SK-N-SH (cell line): ENCODE data around the gene MARCHF10. TPM values are rescaled to one million over a fixed set of nuclear protein-coding genes. Genes with fewer than 3 reads are reported as not detected.

Source experiments
- CTCF ChIA-PET: fragments of 300-600, 350-600 bp; formaldehyde crosslinking; extraction: SDS; loops from one replicate; lab custom pipeline; 2021; lab: Yijun Ruan, JAX
- POLR2A ChIA-PET: fragments of 350-600 bp; sonication (Branson Sonifier 250); formaldehyde crosslinking; extraction: SDS; loops from one replicate; lab custom pipeline; 2020; ENCODE audit warnings: antibody characterized with exemption, inconsistent platforms; lab: Yijun Ruan, JAX
- DNase-seq: peaks from one replicate; pipeline ENCODE4 v3.0.0; 2012
- H2AFZ ChIP-seq: fragments of 200-600 bp; sonication (generic); 2 replicates; pipeline ENCODE4 v1.8.1; 2016; ENCODE audit warnings: antibody characterized with exemption, mild to moderate bottlenecking, low read depth
- H3F3A ChIP-seq: fragments of 200-600 bp; sonication (generic); replicated peaks from 2 replicates; pipeline ENCODE3; 2016; ENCODE audit warnings: antibody characterized with exemption, mild to moderate bottlenecking; ENCODE audit not compliant: insufficient read depth
- H3K27ac ChIP-seq, 2 experiments: fragments of 200-500 bp in 1 of 2; fragments of 200-600 bp in 1 of 2; sonication (Bioruptor generic) in 1 of 2; sonication (generic), shearing (Covaris generic) in 1 of 2; 2 replicates each; pipeline versions ENCODE4 v1.5.1 to v1.6.1; 2014 to 2016; ENCODE audit warnings: low read depth in 2 of 2, inconsistent platforms in 1 of 2, low read length in 1 of 2, mild to moderate bottlenecking in 1 of 2, mixed read lengths in 1 of 2
- H3K27me3 ChIP-seq: fragments of 200-600 bp; sonication (generic), shearing (Covaris generic); 2 replicates; pipeline ENCODE4 v1.6.1; 2016; ENCODE audit warnings: mixed run types; ENCODE audit not compliant: insufficient read depth
- H3K36me3 ChIP-seq, 2 experiments: fragments of 200-500 bp in 1 of 2; fragments of 200-600 bp in 1 of 2; sonication (Bioruptor generic) in 1 of 2; sonication (generic) in 1 of 2; replicated peaks in 1 of 2; 2 replicates each; pipeline versions ENCODE3 to v1.5.1; 2014 to 2016; ENCODE audit warnings: low read length in 1 of 2, mild to moderate bottlenecking in 1 of 2; ENCODE audit not compliant: insufficient read depth in 2 of 2, control insufficient read depth in 1 of 2
- H3K4me1 ChIP-seq, 2 experiments: fragments of 200-500 bp in 1 of 2; fragments of 200-600 bp in 1 of 2; sonication (Bioruptor generic) in 1 of 2; sonication (generic), shearing (Covaris generic) in 1 of 2; 2 replicates each; pipeline versions ENCODE4 v1.5.1 to v1.6.1; 2014 to 2016; ENCODE audit warnings: low read depth in 1 of 2, low read length in 1 of 2, mixed run types in 1 of 2; ENCODE audit not compliant: insufficient read depth in 2 of 2, control insufficient read depth in 1 of 2
- H3K4me2 ChIP-seq: fragments of 200-600 bp; sonication (generic), shearing (Covaris generic); 2 replicates; pipeline ENCODE4 v1.6.1; 2017; ENCODE audit warnings: mixed run types
- H3K4me3 ChIP-seq, 2 experiments: fragments of 200-500 bp in 1 of 2; fragments of 200-600 bp in 1 of 2; sonication (Bioruptor generic) in 1 of 2; sonication (generic), shearing (Covaris generic) in 1 of 2; 2 replicates each; pipeline versions ENCODE4 v1.5.1 to v1.8.1; 2014 to 2016; ENCODE audit warnings: low read depth in 2 of 2, inconsistent platforms in 1 of 2, low read length in 1 of 2, mild to moderate bottlenecking in 1 of 2, mixed read lengths in 1 of 2, moderate library complexity in 1 of 2
- H3K79me2 ChIP-seq: fragments of 200-600 bp; sonication (generic); 2 replicates; pipeline ENCODE4 v1.8.1; 2017; ENCODE audit warnings: mild to moderate bottlenecking; ENCODE audit not compliant: insufficient read depth
- H3K9ac ChIP-seq: fragments of 200-600 bp; sonication (generic); 2 replicates; pipeline ENCODE4 v1.6.1; 2017; ENCODE audit warnings: mixed run types
- H3K9me2 ChIP-seq: fragments of 200-600 bp; sonication (generic); 2 replicates; pipeline ENCODE4 v1.6.1; 2017; ENCODE audit warnings: mixed run types
- H3K9me3 ChIP-seq: fragments of 200-600 bp; sonication (generic); 2 replicates; pipeline ENCODE4 v1.6.1; 2017; ENCODE audit warnings: mixed run types, mild to moderate bottlenecking, moderate library complexity
- H4K20me1 ChIP-seq: fragments of 200-600 bp; sonication (generic); 2 replicates; pipeline ENCODE4 v1.6.1; 2017; ENCODE audit warnings: mild to moderate bottlenecking, mixed run types; ENCODE audit not compliant: insufficient read depth
- CHD2 ChIP-seq: fragments of 150-350 bp; IDR thresholded peaks from 2 replicates; pipeline ENCODE4 v1.6.1; 2018; ENCODE audit warnings: low read length; ENCODE audit not compliant: partially characterized antibody
- ELF1 ChIP-seq: IDR thresholded peaks from 2 replicates; pipeline ENCODE4 v1.4.0; 2012
- EP300 ChIP-seq, 2 experiments: IDR thresholded peaks; 2 replicates each; pipeline versions ENCODE4 v1.4.0 to v1.6.1; 2012; ENCODE audit warnings: borderline replicate concordance in 1 of 2, low read depth in 1 of 2, low read length in 1 of 2
- EZH2phosphoT487 ChIP-seq: fragments of 200-600 bp; sonication (generic); IDR thresholded peaks from 2 replicates; pipeline ENCODE4 v1.6.1; 2017; ENCODE audit warnings: low read depth, mixed run types, mild to moderate bottlenecking, antibody characterized with exemption, moderate library complexity, borderline replicate concordance
- FOXJ3 ChIP-seq: sonication (generic); formaldehyde crosslinking; IDR thresholded peaks from 2 replicates; pipeline ENCODE4 v1.5.1; 2020; ENCODE audit warnings: mild to moderate bottlenecking, missing genetic modification reagents
- FOXM1 ChIP-seq: IDR thresholded peaks from 2 replicates; pipeline ENCODE4 v1.4.0; 2012; ENCODE audit warnings: low read depth, mild to moderate bottlenecking
- GABPA ChIP-seq: IDR thresholded peaks from 2 replicates; pipeline ENCODE4 v1.4.0; 2012; ENCODE audit warnings: low read depth, mild to moderate bottlenecking
- GATA2 ChIP-seq: sonication (generic); formaldehyde crosslinking; IDR thresholded peaks from 2 replicates; pipeline ENCODE4 v1.5.0; 2020; ENCODE audit warnings: mild to moderate bottlenecking, missing genetic modification reagents
- JUND ChIP-seq: IDR thresholded peaks from 2 replicates; pipeline ENCODE4 v1.4.0; 2012
- MXI1 ChIP-seq: IDR thresholded peaks from 2 replicates; pipeline ENCODE4 v1.6.1; 2012; ENCODE audit warnings: mild to moderate bottlenecking, low read depth, low read length, improper control_type of control experiment
- RXRA ChIP-seq: IDR thresholded peaks from 2 replicates; pipeline ENCODE4 v1.4.0; 2012; ENCODE audit warnings: low read depth, mild to moderate bottlenecking, borderline replicate concordance
- SIN3A ChIP-seq: IDR thresholded peaks from 2 replicates; pipeline ENCODE4 v1.6.1; 2012; ENCODE audit warnings: low read depth, mild to moderate bottlenecking, low read length, moderate library complexity, borderline replicate concordance
- TCF12 ChIP-seq: IDR thresholded peaks from 2 replicates; pipeline ENCODE4 v1.4.0; 2012
- WGBS: methylation state at CpG from one replicate; pipeline ENCODE4 v1.1.6; 2017; ENCODE audit warnings: low lambda C conversion rate; 5-methylcytosine and 5-hydroxymethylcytosine counted together
- polyA plus RNA-seq, 3 experiments: library from polyadenylated mRNA; depleted of rRNA; stranded (reverse); fragments of >200 nt; gene quantifications; 2 replicates each; pipeline ENCODE4 v1.2.3, GENCODE V29; 2012
- TF ChIP-seq, protein P1 (sequence below): IDR thresholded peaks from 2 replicates; pipeline ENCODE4 v1.6.1; 2012; ENCODE audit warnings: mild to moderate bottlenecking, low read depth, low read length, moderate library complexity
- TF ChIP-seq, protein P2 (sequence below): IDR thresholded peaks from 2 replicates; pipeline ENCODE4; 2012
- TF ChIP-seq, protein P3 (sequence below): IDR thresholded peaks from 2 replicates; pipeline ENCODE4 v1.4.0; 2012; ENCODE audit warnings: low read depth, borderline replicate concordance
- TF ChIP-seq, protein P4 (sequence below): IDR thresholded peaks from 2 replicates; pipeline ENCODE4 v1.4.0; 2012; ENCODE audit warnings: low read depth
- TF ChIP-seq, protein P5 (sequence below): fragments of 150-350 bp; IDR thresholded peaks from 2 replicates; pipeline ENCODE4 v1.6.1; 2017; ENCODE audit warnings: antibody characterized with exemption, low read length, low read depth, borderline replicate concordance

MARCHF10 gene
- polyA plus RNA-seq, 1 of the 3 experiments (the other 2 are of a cell fraction) = 0.16 TPM

DNA sequence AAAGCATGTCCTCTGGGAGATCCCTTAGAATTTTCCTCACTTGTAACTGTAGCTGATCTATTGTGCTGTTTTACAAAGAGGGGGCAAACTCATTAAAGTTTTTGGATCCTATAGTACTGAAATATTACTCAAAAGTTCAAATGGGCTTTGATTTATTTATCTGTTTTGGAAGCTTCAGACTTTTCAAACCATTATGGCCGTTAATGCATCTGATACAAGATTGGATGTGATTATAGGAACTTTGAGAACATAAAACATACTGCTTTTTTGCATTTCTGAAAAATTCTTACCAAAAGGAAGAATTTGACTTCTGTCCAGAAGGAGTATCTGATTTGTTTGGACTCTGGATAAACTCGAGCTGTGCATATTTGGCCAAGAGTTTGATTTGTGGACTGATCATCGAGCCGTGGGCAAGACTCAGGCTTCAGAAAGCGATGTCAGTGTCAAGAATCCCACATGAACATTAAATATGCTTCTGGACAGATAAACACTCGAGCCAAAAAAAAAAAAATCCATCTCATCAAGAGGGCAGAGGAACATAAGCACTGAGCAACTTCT lies 8.2 kb upstream of the MARCHF10 start (continued):
- TF ChIP-seq, protein P1, sequence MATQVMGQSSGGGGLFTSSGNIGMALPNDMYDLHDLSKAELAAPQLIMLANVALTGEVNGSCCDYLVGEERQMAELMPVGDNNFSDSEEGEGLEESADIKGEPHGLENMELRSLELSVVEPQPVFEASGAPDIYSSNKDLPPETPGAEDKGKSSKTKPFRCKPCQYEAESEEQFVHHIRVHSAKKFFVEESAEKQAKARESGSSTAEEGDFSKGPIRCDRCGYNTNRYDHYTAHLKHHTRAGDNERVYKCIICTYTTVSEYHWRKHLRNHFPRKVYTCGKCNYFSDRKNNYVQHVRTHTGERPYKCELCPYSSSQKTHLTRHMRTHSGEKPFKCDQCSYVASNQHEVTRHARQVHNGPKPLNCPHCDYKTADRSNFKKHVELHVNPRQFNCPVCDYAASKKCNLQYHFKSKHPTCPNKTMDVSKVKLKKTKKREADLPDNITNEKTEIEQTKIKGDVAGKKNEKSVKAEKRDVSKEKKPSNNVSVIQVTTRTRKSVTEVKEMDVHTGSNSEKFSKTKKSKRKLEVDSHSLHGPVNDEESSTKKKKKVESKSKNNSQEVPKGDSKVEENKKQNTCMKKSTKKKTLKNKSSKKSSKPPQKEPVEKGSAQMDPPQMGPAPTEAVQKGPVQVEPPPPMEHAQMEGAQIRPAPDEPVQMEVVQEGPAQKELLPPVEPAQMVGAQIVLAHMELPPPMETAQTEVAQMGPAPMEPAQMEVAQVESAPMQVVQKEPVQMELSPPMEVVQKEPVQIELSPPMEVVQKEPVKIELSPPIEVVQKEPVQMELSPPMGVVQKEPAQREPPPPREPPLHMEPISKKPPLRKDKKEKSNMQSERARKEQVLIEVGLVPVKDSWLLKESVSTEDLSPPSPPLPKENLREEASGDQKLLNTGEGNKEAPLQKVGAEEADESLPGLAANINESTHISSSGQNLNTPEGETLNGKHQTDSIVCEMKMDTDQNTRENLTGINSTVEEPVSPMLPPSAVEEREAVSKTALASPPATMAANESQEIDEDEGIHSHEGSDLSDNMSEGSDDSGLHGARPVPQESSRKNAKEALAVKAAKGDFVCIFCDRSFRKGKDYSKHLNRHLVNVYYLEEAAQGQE = no peak
- TF ChIP-seq MXI1 (no peak), RXRA (0 out of 2 replicates have a peak, but pooled peaks have one; percentile 48)
- TF ChIP-seq, protein P2, sequence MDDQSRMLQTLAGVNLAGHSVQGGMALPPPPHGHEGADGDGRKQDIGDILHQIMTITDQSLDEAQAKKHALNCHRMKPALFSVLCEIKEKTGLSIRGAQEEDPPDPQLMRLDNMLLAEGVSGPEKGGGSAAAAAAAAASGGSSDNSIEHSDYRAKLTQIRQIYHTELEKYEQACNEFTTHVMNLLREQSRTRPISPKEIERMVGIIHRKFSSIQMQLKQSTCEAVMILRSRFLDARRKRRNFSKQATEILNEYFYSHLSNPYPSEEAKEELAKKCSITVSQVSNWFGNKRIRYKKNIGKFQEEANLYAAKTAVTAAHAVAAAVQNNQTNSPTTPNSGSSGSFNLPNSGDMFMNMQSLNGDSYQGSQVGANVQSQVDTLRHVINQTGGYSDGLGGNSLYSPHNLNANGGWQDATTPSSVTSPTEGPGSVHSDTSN = peak; percentile 86
- TF ChIP-seq, all 33 proteins: peak for 10

DNA sequence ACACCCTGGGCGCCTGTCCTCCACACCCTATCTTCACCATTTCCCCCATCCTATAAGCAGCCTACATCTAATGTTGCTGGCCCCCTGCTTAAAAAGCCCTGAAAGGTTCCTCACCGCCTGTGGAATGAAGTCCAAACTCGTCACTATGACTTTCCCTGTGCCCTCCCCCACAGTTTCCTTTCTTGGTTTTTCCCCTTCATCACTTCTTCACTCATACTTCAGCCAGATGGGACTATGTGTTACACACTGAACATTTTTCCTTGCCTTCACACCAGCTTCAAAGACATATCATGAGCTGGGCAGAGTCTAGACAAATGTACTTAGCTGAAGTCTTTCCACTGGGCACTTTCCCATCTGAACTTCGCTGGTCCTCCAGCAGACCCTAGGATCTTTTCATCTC lies 1.5 kb upstream of the MARCHF10 start:
- POLR2A ChIA-PET = interaction anchor here (0.7 kb wide), 1 partner anchor 87 kb away, joined by 3 read pairs; no protein-coding TSS in a partner anchor
- CTCF ChIA-PET = no interaction called here
- 85% methylated on average over 4 of the region's 4 CpGs for WGBS
- H3K4me2 ChIP-seq = no peak overlapping the region
- H3K36me3 ChIP-seq = no peaks in the 10 kb centered on the region
- no peaks in the 10 kb centered on the region for H4K20me1 ChIP-seq
- H3K4me3 ChIP-seq = no peak overlapping the region
- H3F3A ChIP-seq = no peaks in the 10 kb centered on the region
- H3K9ac ChIP-seq = no peak overlapping the region
- no peaks in the 10 kb centered on the region for H3K9me3 ChIP-seq
- no peaks in the 10 kb centered on the region for H3K27me3 ChIP-seq
- no peak overlapping the region for H3K27ac ChIP-seq
- H3K79me2 ChIP-seq = no peaks in the 10 kb centered on the region
- no peak for TF ChIP-seq FOXJ3
- no peak for TF ChIP-seq SIN3A
- no peak for TF ChIP-seq TCF12
- TF ChIP-seq CHD2 = no peak
- no peak for TF ChIP-seq EZH2phosphoT487
- no peak for TF ChIP-seq GABPA
- TF ChIP-seq, protein P3, sequence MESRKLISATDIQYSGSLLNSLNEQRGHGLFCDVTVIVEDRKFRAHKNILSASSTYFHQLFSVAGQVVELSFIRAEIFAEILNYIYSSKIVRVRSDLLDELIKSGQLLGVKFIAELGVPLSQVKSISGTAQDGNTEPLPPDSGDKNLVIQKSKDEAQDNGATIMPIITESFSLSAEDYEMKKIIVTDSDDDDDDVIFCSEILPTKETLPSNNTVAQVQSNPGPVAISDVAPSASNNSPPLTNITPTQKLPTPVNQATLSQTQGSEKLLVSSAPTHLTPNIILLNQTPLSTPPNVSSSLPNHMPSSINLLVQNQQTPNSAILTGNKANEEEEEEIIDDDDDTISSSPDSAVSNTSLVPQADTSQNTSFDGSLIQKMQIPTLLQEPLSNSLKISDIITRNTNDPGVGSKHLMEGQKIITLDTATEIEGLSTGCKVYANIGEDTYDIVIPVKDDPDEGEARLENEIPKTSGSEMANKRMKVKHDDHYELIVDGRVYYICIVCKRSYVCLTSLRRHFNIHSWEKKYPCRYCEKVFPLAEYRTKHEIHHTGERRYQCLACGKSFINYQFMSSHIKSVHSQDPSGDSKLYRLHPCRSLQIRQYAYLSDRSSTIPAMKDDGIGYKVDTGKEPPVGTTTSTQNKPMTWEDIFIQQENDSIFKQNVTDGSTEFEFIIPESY = no peak
- TF ChIP-seq ELF1 = no peak
- TF ChIP-seq, protein P4, sequence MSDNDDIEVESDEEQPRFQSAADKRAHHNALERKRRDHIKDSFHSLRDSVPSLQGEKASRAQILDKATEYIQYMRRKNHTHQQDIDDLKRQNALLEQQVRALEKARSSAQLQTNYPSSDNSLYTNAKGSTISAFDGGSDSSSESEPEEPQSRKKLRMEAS = no peak
- TF ChIP-seq, protein P5, sequence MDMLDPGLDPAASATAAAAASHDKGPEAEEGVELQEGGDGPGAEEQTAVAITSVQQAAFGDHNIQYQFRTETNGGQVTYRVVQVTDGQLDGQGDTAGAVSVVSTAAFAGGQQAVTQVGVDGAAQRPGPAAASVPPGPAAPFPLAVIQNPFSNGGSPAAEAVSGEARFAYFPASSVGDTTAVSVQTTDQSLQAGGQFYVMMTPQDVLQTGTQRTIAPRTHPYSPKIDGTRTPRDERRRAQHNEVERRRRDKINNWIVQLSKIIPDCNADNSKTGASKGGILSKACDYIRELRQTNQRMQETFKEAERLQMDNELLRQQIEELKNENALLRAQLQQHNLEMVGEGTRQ = no peak
- TF ChIP-seq JUND = no peak
- no peak for TF ChIP-seq EP300 (IDR thresholded peaks at IDR 0.05; ENCODE audit: borderline replicate concordance in 1 of 2, low read depth in 1 of 2, low read length in 1 of 2)
- no peak for TF ChIP-seq MXI1
- TF ChIP-seq FOXM1 = no peak
- TF ChIP-seq GATA2 (CRISPR knock-in tag) = no peak
- H3K4me1 ChIP-seq = no peaks in the 10 kb centered on the region; a peak in 1 of 4 replicates
- DNase-seq = no peak
- no peaks in the 10 kb centered on the region for H3K9me2 ChIP-seq
- H2AFZ ChIP-seq = no peak overlapping the region
